GM06990 (cell line): ENCODE results near the gene ACTA2.

Source experiments
- DNase-seq: peaks from one replicate; pipeline ENCODE4 v3.0.0-alpha.2; 2011; ENCODE audit not compliant: insufficient read length; ENCODE audit errors: extremely low read depth
- H3K27me3 ChIP-seq: replicated peaks from 2 replicates; pipeline ENCODE4 v1.6.0; 2011; ENCODE audit warnings: low read length; ENCODE audit not compliant: control insufficient read depth, insufficient read depth
- H3K36me3 ChIP-seq: 2 replicates; pipeline ENCODE4 v1.5.1; 2011; ENCODE audit warnings: low read length; ENCODE audit not compliant: control insufficient read depth, insufficient read depth
- H3K4me3 ChIP-seq: replicated peaks from 2 replicates; pipeline ENCODE4 v1.5.1; 2011; ENCODE audit warnings: low read depth, mild to moderate bottlenecking, control low read depth, low read length
- TF ChIP-seq, protein P1 (sequence below): IDR thresholded peaks from 2 replicates; pipeline ENCODE4 v1.5.1; 2011; ENCODE audit warnings: low read length, control low read depth, mild to moderate bottlenecking, inconsistent platforms; ENCODE audit not compliant: insufficient read depth, poor library complexity, severe bottlenecking

The ACTA2 gene

DNA sequence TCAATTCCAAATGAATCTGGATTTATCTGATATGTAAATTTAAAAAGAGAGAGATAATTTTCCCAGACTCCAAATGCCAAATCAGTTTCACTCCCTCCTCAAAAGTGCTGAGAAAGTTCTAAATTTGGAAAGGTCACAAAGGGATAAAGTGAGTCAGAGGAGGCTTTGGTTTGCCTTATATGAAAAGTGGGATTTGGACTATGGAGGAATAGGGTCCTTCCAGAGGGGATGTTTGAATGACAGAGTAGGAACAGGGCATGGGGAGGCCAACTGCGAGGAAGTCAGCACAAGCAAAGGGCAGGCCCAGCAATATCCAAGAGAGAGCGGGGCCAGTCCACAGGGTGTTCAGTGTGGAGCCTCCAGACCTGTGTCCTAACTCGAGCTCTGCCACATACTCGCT is 28.2 kb upstream of the ACTA2 start:
- Histone ChIP-seq H3K27me3 (no peaks in the 10 kb centered on the region), H3K4me3 (no peak overlapping the region), H3K36me3 (no peaks in the 10 kb centered on the region; the same call in 1 of the 2 replicates)
- TF ChIP-seq, protein P1, sequence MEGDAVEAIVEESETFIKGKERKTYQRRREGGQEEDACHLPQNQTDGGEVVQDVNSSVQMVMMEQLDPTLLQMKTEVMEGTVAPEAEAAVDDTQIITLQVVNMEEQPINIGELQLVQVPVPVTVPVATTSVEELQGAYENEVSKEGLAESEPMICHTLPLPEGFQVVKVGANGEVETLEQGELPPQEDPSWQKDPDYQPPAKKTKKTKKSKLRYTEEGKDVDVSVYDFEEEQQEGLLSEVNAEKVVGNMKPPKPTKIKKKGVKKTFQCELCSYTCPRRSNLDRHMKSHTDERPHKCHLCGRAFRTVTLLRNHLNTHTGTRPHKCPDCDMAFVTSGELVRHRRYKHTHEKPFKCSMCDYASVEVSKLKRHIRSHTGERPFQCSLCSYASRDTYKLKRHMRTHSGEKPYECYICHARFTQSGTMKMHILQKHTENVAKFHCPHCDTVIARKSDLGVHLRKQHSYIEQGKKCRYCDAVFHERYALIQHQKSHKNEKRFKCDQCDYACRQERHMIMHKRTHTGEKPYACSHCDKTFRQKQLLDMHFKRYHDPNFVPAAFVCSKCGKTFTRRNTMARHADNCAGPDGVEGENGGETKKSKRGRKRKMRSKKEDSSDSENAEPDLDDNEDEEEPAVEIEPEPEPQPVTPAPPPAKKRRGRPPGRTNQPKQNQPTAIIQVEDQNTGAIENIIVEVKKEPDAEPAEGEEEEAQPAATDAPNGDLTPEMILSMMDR = no peak
- DNase-seq = no peak

DNA sequence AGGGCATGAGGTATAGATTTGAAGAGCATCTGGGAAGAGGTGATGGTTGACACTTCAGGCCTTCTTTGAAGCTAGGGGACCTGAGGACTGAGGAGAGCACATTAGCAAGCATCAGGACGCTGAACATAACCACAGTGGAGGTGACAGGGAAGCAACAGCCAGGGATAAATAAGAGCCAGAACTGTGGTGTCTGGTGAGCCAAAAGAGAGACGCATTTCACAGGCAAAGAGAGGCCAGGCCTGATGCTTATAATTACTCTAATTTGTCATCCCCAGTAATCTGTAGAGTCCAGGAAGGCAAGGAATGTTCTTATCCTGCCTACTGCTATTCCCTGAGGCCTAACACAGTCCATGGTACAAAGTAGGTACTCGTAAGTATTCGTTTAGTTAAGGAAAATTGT is 27.7 kb upstream of the ACTA2 start:
- TF ChIP-seq, protein P1 = no peak
- Histone ChIP-seq H3K4me3 (no peak overlapping the region), H3K36me3 (no peaks in the 10 kb centered on the region; the same call in 1 of the 2 replicates), H3K27me3 (no peaks in the 10 kb centered on the region)
- DNase-seq = no peak

DNA sequence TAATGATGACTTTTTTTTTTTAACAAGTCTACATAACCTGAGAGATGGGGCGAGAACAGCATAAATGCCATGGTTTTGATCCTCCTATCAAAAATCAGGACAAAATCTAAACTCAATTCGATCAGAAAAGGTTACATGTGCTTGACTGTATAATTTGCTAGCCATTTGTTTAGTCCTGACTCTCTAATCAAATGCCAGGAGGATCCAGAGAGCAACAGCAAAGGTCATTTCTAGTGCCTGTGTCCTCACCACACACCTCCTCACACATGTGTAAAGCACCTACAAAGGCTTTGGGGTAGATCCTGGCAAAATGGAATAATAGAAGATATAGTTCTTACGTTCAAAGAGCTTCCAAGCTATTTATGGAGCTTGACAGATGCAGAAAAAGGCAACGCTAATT is 27.0 kb upstream of the ACTA2 start:
- no peak for DNase-seq
- Histone ChIP-seq H3K36me3 (no peaks in the 10 kb centered on the region; the same call in 1 of the 2 replicates), H3K27me3 (no peaks in the 10 kb centered on the region), H3K4me3 (no peak overlapping the region)
- TF ChIP-seq, protein P1 = no peak

DNA sequence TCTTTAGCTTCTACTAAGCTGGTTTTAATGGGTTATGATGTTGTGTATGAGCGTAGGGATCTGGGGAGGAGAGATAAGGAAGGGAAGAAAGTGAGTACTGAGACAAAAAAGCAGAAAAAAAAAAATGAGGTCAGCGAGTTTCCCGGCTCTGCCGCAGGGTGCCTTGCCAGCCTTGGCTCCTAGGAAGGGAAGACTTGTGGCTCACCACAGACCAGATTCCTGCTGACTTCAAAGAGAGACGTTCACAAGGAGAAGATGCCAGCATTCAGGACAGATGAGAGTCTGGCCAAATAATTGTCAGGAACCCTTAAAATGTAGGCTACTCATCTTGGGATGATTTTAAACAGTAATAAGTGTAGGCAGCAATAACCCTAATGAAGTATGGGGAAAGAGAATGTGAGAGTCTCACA is 26.6 kb upstream of the ACTA2 start:
- DNase-seq = no peak
- no peaks in the 10 kb centered on the region for H3K27me3 ChIP-seq
- no peak overlapping the region for H3K4me3 ChIP-seq
- H3K36me3 ChIP-seq = no peaks in the 10 kb centered on the region; the same call in 1 of the 2 replicates
- TF ChIP-seq, protein P1 = no peak

DNA sequence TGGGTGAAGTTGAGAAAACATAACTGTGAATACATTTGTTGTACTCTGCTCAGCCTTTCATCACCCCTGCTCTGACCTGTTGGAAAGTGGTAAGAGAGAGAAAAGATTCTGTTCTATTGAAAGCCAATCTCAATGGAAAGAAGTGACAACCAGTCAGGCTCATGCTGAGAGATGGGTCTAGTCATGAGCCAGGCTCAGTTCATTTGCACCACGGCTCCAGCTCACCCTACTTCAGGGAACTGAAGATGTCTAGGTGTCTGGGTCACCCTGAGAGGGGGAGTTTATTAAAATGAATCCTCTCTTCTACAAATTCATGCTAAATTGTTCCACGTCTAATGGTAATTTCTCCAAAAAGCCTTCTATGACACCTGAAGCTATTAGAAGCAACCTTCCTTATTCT is 25.9 kb upstream of the ACTA2 start:
- TF ChIP-seq, protein P1 = no peak
- H3K27me3 ChIP-seq = no peaks in the 10 kb centered on the region
- no peak for DNase-seq
- H3K4me3 ChIP-seq = no peak overlapping the region
- H3K36me3 ChIP-seq = no peaks in the 10 kb centered on the region; the same call in 1 of the 2 replicates

DNA sequence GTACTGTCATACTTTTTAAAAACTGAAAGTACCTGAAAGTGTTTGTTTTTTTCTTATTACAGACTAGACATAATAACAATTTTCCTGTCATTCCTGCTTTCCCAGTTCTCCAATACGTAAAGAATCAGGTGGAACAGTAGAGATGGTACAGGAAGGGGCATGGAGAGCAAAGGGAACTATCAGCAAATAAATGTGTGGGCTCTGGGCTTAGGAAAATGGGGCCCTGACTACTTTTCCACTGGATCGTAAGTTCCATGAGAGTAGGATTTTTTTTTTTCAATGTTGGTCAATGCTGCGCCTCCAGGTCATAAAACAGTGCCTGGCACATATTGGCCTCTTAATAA is 22.8 kb upstream of the ACTA2 start:
- Histone ChIP-seq H3K4me3 (peak overlapping the region; percentile 54), H3K27me3 (no peaks in the 10 kb centered on the region), H3K36me3 (no peaks in the 10 kb centered on the region)
- DNase-seq = no peak
- TF ChIP-seq, protein P1 = no peak
